Measurements from ENCODE around the gene OGFOD3.

Gene OGFOD3

DNA sequence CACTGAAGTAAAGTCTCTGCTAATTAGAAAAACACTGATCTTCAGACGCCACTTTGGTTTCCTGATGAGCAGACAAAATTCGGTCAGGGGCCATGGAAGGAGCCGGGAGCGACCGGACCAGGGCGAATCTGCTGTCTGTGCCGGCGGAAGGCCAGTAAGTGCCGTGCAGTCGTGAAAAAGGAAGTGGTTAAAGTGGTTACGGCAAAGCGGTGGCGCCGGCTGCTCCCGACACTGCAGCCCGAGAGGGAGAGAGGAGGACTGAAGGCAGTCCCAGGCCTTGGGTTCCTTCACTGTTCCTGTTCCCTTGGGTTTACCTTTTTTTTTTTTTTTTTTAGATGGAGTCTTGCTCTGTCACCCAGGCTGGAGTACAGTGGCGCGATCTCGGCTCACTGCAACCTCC lies 17.6 kb downstream of the OGFOD3 start:
- peak; percentile 66 for ATAC-seq (ENCODE audit: insufficient read depth, low read depth)
- H4K20me1 ChIP-seq (ENCODE audit: insufficient read depth, low read length), result no peaks in the 10 kb centered on the region
- H3K4me3 ChIP-seq (ENCODE audit: low read depth in 1 of 2, low read length in 2 of 2), result no peak overlapping the region
- H3K9ac ChIP-seq (ENCODE audit: low read depth, low read length), result no peak overlapping the region
- no peak overlapping the region for H3K27ac ChIP-seq (ENCODE audit: low read length)
- no peaks in the 10 kb centered on the region for H3K79me2 ChIP-seq (ENCODE audit: insufficient read depth, low read length)
- H3K36me3 ChIP-seq (ENCODE audit: insufficient read depth, low read length), result peaks cover 39% of the 10 kb centered on the region
- no peak overlapping the region for H2AFZ ChIP-seq (ENCODE audit: low read depth, low read length)
- peak; percentile 44 for DNase-seq
- TF ChIP-seq CTCF (IDR thresholded peaks at IDR 0.05; ENCODE audit: borderline replicate concordance, extremely low read depth, low read length, poor library complexity, severe bottlenecking) (no peak), EZH2 (IDR thresholded peaks at IDR 0.05; ENCODE audit: borderline replicate concordance, low read depth, low read length, severe bottlenecking) (no peak)
- H3K9me3 ChIP-seq (ENCODE audit: insufficient read depth, low read length, severe bottlenecking), result no peaks in the 10 kb centered on the region
- H3K27me3 ChIP-seq (ENCODE audit: insufficient read depth, low read length, poor library complexity), result no peaks in the 10 kb centered on the region
- H3K4me2 ChIP-seq (ENCODE audit: insufficient read depth, low read length), result no peak overlapping the region
- H3K4me1 ChIP-seq (ENCODE audit: insufficient read depth, low read length), result no peaks in the 10 kb centered on the region

DNA sequence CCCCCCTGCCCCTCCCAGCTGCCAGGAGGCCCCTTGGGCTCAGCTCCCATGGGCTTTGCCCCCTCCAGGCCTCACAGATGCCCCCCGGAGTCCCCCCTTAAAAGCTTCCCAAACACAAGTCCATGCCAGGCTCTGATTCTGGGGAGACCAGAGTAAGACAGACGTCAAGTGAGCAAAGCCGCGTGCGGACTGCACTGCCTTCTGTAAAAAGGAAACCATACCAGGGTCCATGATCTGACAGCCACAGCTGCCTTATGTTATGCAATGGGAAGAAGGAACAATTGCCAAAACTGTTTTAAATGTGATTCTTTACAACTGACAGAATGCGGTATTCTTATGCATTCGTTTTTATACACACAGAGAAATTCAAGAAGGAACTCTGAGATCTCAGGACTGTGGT lies 18.2 kb downstream of the OGFOD3 start:
- ATAC-seq (ENCODE audit: insufficient read depth, low read depth) (no peak), DNase-seq (no peak)
- no peak overlapping the region for H3K27ac ChIP-seq (ENCODE audit: low read length)
- no peaks in the 10 kb centered on the region for H3K4me1 ChIP-seq (ENCODE audit: insufficient read depth, low read length)
- peaks cover 39% of the 10 kb centered on the region for H3K36me3 ChIP-seq (ENCODE audit: insufficient read depth, low read length)
- no peak overlapping the region for H3K4me2 ChIP-seq (ENCODE audit: insufficient read depth, low read length)
- TF ChIP-seq CTCF (IDR thresholded peaks at IDR 0.05; ENCODE audit: borderline replicate concordance, extremely low read depth, low read length, poor library complexity, severe bottlenecking) (no peak), EZH2 (IDR thresholded peaks at IDR 0.05; ENCODE audit: borderline replicate concordance, low read depth, low read length, severe bottlenecking) (no peak)
- no peak overlapping the region for H3K9ac ChIP-seq (ENCODE audit: low read depth, low read length)
- H3K9me3 ChIP-seq (ENCODE audit: insufficient read depth, low read length, severe bottlenecking), result no peaks in the 10 kb centered on the region
- H4K20me1 ChIP-seq (ENCODE audit: insufficient read depth, low read length), result no peaks in the 10 kb centered on the region
- no peaks in the 10 kb centered on the region for H3K79me2 ChIP-seq (ENCODE audit: insufficient read depth, low read length)
- H3K4me3 ChIP-seq (ENCODE audit: low read depth in 1 of 2, low read length in 2 of 2), result no peak overlapping the region
- no peaks in the 10 kb centered on the region for H3K27me3 ChIP-seq (ENCODE audit: insufficient read depth, low read length, poor library complexity)
- no peak overlapping the region for H2AFZ ChIP-seq (ENCODE audit: low read depth, low read length)

GRCh38 chr17:82399601-82400101 lies 18.7 kb downstream of the OGFOD3 start:
- no peaks in the 10 kb centered on the region for H3K27me3 ChIP-seq (ENCODE audit: insufficient read depth, low read length, poor library complexity)

More at GRCh38 chr17:82399601-82400101, 18.7 kb downstream of the OGFOD3 start:
- Histone ChIP-seq H3K9ac (ENCODE audit: low read depth, low read length) (no peak overlapping the region), H3K4me1 (ENCODE audit: insufficient read depth, low read length) (no peaks in the 10 kb centered on the region), H3K79me2 (ENCODE audit: insufficient read depth, low read length) (no peaks in the 10 kb centered on the region), H3K9me3 (ENCODE audit: insufficient read depth, low read length, severe bottlenecking) (no peaks in the 10 kb centered on the region), H3K36me3 (ENCODE audit: insufficient read depth, low read length) (peaks cover 39% of the 10 kb centered on the region), H3K4me3 (ENCODE audit: low read depth in 1 of 2, low read length in 2 of 2) (no peak overlapping the region), H3K27ac (ENCODE audit: low read length) (no peak overlapping the region), H2AFZ (ENCODE audit: low read depth, low read length) (no peak overlapping the region), H3K4me2 (ENCODE audit: insufficient read depth, low read length) (no peak overlapping the region), H4K20me1 (ENCODE audit: insufficient read depth, low read length) (no peaks in the 10 kb centered on the region)
- no peak for TF ChIP-seq CTCF (IDR thresholded peaks at IDR 0.05; ENCODE audit: borderline replicate concordance, extremely low read depth, low read length, poor library complexity, severe bottlenecking)
- TF ChIP-seq EZH2 (IDR thresholded peaks at IDR 0.05; ENCODE audit: borderline replicate concordance, low read depth, low read length, severe bottlenecking), result no peak
- ATAC-seq (ENCODE audit: insufficient read depth, low read depth), result peak; percentile 24; the same call in 1 of the 3 replicates
- no peak for DNase-seq
